Fibroblast of lung (primary cell): Measurements from ENCODE around the gene VRK2.
"Not testable (repeated sequence)": the region's sequence is repeated elsewhere in the genome, so short reads cannot be mapped to it uniquely, and the experiment has no call there.

Source experiments
- CTCF ChIP-seq, 2 donors: IDR thresholded peaks in 1 of 2; conservative IDR thresholded peaks in 1 of 2; 1 replicate in 1 of 2; 2 replicates in 1 of 2; pipeline ENCODE4 v1.5.1; 2011 to 2012; ENCODE audit warnings: low read length in 2 of 2, control low read depth in 1 of 2, inconsistent platforms in 1 of 2, low read depth in 1 of 2, mild to moderate bottlenecking in 1 of 2
- EZH2 ChIP-seq: IDR thresholded peaks from 2 replicates; pipeline ENCODE4 v1.5.1; 2012; ENCODE audit warnings: low read length, control low read depth, mild to moderate bottlenecking; ENCODE audit errors: missing control alignments

DNA sequence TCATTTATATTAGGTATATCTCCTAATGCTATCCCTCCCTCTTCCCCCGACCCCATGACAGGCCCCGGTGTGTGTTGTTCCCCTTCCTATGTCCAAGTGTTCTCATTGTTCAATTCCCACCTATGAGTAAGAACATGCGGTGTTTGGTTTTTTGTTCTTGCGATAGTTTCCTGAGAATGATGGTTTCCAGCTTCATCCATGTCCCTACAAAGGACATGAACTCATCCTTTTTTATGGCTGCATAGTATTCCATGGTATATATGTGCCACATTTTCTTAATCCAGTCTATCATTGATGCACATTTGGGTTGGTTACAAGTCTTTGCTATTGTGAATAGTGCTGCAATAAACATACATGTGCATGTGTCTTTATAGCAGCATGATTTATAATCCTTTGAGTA, 46.2 kb downstream of the VRK2 start:
- TF ChIP-seq CTCF (conservative IDR thresholded peaks at IDR 0.05 in 1 of 2, IDR thresholded peaks at IDR 0.05 in 1 of 2; ENCODE audit: low read depth in 1 of 2, low read length in 2 of 2); EZH2: not testable (repeated sequence)
